ENCODE results near the gene UBAP1.
"Not testable (repeated sequence)": the region's sequence is repeated elsewhere in the genome, so short reads cannot be mapped to it uniquely, and the experiment has no call there.

Gene UBAP1

DNA sequence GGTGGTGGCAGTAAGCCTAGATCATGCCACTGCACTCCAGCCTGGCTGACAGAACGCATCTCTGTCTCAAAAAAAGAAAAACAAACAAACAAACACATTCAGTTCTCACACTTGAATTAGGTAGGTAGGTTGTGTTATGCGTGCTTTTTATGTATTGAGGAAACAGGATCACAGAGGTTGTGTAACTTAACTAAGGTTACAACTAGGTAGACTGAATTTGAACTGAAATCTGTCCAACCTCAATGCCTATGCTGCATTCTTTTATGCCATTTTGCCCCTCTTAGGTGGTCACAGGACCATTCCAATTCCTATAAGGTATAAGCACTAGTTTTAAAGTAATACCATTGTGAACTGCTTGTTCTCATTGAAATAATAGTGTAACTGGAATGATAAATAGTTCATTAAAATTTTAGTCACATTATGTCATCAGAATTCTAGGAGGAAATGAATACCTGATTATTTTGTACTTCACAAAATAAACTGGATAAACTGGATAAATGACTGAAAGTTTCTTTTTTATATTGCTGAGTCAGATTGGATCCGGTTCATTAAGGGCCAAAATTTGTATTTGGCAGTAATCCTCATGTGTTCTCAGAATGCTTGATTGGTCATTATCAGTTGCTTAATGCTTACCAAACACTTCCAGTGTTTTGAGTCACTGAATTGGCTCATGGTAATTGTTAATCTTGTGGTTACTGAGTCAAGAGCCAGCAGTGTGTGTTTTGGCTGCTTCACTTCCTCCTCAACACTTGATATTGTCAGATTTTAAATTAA, 7.1 kb downstream of the UBAP1 start:
- no peak overlapping the region for H3K27ac ChIP-seq (ENCODE audit: low read depth, low read length)

DNA sequence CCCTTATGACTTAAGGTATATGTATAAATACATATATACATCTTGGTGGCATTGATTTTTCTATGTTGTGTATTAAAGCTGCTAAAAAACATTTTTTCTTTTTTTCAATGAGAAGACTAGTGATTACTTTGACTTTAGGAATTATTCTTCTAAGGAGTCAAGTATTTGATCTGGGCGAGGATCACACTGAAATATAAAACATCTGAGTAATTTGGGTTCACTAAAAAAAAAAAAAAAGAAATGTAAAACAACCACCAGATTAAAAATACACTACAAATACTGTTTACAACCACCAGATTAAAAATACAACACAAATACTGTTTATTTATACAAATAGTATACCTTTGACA, 9.0 kb downstream of the UBAP1 start:
- Histone ChIP-seq H3K9ac (ENCODE audit: low read depth, low read length) (no peak overlapping the region), H3K9me3 (ENCODE audit: insufficient read depth, low read depth, low read length) (no peaks in the 10 kb centered on the region), H3K36me3 (ENCODE audit: insufficient read depth, low read length) (peaks cover 8% of the 10 kb centered on the region; the same call in 1 of the 2 replicates), H3K4me3 (ENCODE audit: low read length) (no peak overlapping the region), H3K27ac (ENCODE audit: low read depth, low read length) (no peak overlapping the region), H3K27me3 (ENCODE audit: insufficient read depth, low read length) (no peaks in the 10 kb centered on the region), H3K4me1 (ENCODE audit: insufficient read depth, low read length) (peaks cover 7% of the 10 kb centered on the region)
- 100% methylated on average over 1 of the region's 1 CpG for WGBS

More for the DNA sequence above, 7.1 kb downstream of the UBAP1 start:
- Histone ChIP-seq H3K27me3 (ENCODE audit: insufficient read depth, low read length) (no peaks in the 10 kb centered on the region), H3K4me3 (ENCODE audit: low read length) (no peak overlapping the region), H3K4me1 (ENCODE audit: insufficient read depth, low read length) (peaks cover 1% of the 10 kb centered on the region; the same call in 1 of the 2 replicates), H3K9ac (ENCODE audit: low read depth, low read length) (no peak overlapping the region), H3K36me3 (ENCODE audit: insufficient read depth, low read length) (peaks cover 8% of the 10 kb centered on the region; the same call in 1 of the 2 replicates), H3K9me3 (ENCODE audit: insufficient read depth, low read depth, low read length) (no peaks in the 10 kb centered on the region)
- 88% methylated on average over 2 of the region's 3 CpGs for WGBS

DNA sequence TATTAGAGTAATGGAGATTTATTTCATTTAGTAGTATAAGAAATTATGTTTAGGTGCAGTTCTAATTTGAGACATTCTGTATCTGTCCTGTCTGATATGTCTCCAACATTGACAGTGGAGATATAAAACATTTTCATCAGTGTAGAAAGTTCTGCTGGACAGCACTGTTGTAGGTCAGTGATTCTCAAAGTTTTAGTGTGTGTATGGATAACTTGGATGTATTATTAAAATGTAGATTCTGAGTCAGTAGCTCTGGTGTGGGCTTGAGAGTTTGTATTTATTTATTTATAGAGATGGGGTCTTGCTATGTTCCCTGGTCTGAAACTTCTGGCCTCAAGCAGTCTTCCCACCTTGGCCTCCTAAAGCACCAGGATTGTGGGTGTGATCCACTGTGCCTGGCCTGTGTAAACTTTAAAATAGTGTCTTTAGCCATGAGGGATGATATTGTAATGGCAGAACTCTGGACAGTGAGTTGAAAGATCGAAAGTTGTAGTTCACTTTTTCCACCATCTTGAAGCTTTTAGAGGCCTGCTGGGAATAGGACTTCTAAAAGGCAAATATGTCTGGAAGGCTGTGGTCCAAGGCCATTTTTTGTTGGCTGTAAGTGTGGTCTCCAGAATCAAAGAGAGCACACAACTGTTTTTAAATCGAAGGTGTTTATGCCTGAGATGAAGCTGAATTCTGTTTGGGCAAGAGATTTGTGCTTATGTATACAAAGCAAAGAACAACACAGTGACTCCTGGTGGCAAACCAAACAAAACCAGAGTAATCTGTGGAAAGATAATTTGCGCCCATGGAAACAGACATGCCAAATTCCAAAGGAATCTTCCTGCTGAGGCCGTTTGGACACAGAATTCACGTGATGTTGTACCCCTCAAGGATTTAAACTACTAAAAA, 12.4 kb downstream of the UBAP1 start:
- Histone ChIP-seq H3K4me3 (ENCODE audit: low read length) (no peak overlapping the region), H3K27ac (ENCODE audit: low read depth, low read length) (no peak overlapping the region), H3K9me3 (ENCODE audit: insufficient read depth, low read depth, low read length) (no peaks in the 10 kb centered on the region), H3K27me3 (ENCODE audit: insufficient read depth, low read length) (no peaks in the 10 kb centered on the region), H3K4me1 (ENCODE audit: insufficient read depth, low read length) (peaks cover 7% of the 10 kb centered on the region), H3K9ac (ENCODE audit: low read depth, low read length) (no peak overlapping the region), H3K36me3 (ENCODE audit: insufficient read depth, low read length) (no peaks in the 10 kb centered on the region)
- WGBS, result 80% methylated on average over 5 of the region's 5 CpGs

DNA sequence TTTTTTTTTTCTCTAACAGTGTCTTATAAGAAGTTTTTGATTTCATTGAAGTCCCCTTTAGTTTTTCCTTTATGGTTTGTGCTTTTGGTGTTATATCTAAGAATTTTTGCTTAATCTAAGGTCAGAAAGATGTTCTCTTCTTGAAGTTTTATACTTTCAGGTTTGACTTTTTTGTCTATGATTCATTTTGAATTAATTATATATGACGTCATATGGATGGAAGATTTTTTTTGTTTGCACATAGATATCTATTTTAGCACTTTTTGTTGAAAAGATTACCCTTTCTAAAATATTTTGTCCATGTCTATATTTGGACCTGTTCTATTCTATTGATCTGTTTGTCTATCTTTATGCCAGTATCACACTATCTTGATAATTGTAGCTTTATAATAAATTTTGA, 16.3 kb downstream of the UBAP1 start:
- no peak overlapping the region for H3K9ac ChIP-seq (ENCODE audit: low read depth, low read length)
- no peak overlapping the region for H3K4me3 ChIP-seq (ENCODE audit: low read length)
- no peaks in the 10 kb centered on the region for H3K27me3 ChIP-seq (ENCODE audit: insufficient read depth, low read length)
- H3K9me3 ChIP-seq (ENCODE audit: insufficient read depth, low read depth, low read length), result no peaks in the 10 kb centered on the region
- H3K36me3 ChIP-seq (ENCODE audit: insufficient read depth, low read length), result 0 out of 2 replicates have a peak, but pooled peaks cover 3% of the 10 kb centered on the region
- no CpG with 5 or more reads among the region's 1 CpG for WGBS
- H3K4me1 ChIP-seq (ENCODE audit: insufficient read depth, low read length), result peaks cover 20% of the 10 kb centered on the region
- no peak overlapping the region for H3K27ac ChIP-seq (ENCODE audit: low read depth, low read length)

DNA sequence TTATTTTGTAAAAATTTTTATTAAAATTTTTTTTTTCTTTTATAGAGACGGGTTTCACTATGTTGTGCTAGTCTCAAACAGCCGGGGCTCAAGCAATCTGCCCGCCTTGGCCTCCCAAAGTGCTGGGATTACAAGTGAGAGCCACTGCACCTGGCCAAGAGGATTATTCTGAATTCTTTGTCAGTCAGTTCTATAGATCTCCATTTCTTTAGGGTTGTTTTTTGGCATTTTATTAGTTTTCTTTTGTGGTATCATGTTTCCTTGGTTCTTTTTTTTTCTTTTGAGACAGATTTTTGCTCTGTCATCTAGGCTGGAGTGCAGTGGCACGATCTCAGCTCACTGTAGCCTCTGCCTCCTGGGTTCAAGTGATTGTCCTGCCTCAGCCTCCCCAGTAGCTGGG, 18.4 kb downstream of the UBAP1 start:
- 97% methylated on average over 4 of the region's 4 CpGs for WGBS
- not testable (repeated sequence) for H3K9ac ChIP-seq (ENCODE audit: low read depth, low read length); H3K4me3 ChIP-seq (ENCODE audit: low read length); H3K9me3 ChIP-seq (ENCODE audit: insufficient read depth, low read depth, low read length); H3K27me3 ChIP-seq (ENCODE audit: insufficient read depth, low read length)
- Histone ChIP-seq H3K27ac (ENCODE audit: low read depth, low read length) (peak overlapping the region; percentile 53; the same call in 1 of the 2 replicates), H3K36me3 (ENCODE audit: insufficient read depth, low read length) (peaks cover 11% of the 10 kb centered on the region; the same call in 1 of the 2 replicates), H3K4me1 (ENCODE audit: insufficient read depth, low read length) (peaks cover 13% of the 10 kb centered on the region)

DNA sequence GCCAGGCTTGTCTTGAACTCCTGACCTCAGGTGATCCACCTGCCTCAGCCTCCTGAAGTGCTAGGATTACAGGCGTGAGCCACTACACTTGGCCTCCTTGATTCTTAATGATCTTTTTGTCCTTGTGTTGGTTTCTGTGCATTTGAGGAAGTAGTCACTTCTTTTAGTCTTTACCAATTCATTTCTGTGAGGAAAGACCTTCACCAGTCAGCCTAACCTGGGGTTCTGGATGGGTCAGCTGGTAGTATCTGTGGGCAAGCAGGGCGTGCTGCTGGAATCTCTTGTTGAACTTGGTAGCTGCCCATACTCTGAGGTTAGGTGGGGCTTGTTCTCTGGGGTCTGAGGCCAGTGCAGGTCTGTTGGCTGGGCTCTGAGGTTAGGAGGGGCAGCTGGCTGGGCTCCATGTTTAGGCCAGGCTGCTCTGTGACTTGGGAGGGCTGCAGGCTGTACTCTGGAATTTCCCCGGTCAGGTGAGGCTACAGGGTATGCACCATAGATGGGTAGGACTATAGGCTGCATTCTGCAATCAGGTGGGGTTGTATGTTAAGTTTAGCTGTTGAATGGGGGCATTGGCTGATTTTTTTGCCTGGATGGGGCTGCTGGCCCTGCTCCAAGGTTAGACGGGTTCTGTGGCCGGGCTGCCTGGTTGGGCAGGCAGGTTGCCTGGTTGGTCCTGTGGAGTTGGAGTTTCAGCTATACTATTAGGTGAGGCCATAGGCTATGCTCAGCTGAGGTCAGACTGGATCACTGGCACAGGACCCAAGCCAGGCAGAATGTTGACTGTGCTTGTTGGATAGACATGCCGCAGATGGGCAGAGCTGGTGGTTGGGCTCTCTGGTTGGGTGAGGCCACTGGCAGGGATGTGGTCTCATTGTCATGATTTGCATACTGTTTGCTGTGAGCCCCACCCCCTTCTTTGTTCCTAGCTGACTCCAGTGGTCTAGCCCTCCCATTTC, 19.2 kb downstream of the UBAP1 start:
- Histone ChIP-seq H3K4me1 (ENCODE audit: insufficient read depth, low read length) (peaks cover 13% of the 10 kb centered on the region), H3K27me3 (ENCODE audit: insufficient read depth, low read length) (no peaks in the 10 kb centered on the region), H3K9ac (ENCODE audit: low read depth, low read length) (no peak overlapping the region), H3K27ac (ENCODE audit: low read depth, low read length) (peak overlapping the region; percentile 54), H3K36me3 (ENCODE audit: insufficient read depth, low read length) (peaks cover 11% of the 10 kb centered on the region; the same call in 1 of the 2 replicates), H3K4me3 (ENCODE audit: low read length) (no peak overlapping the region), H3K9me3 (ENCODE audit: insufficient read depth, low read depth, low read length) (no peaks in the 10 kb centered on the region)
- WGBS, result 78% methylated on average over 6 of the region's 6 CpGs

DNA sequence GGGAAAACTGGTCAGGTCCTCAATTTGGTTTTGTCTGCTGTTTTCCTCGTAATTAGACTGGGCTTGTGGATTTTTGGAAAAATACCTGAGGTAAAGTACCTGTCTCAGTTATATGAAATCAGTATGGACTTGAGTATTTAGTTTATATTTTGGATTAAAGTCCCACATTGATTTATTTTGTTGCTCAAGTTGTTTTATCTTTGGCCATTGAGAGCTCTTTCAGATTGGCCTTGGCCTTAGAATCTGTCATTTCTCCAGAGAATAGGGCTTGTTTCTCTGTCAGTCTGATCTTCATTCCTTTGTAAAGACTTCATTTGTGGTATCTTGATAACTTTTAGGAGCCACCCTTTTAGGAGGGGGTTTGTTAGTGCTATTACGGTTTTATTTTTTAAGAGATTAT, 21.2 kb downstream of the UBAP1 start:
- no peaks in the 10 kb centered on the region for H3K9me3 ChIP-seq (ENCODE audit: insufficient read depth, low read depth, low read length)
- no peak overlapping the region for H3K27ac ChIP-seq (ENCODE audit: low read depth, low read length)
- H3K4me3 ChIP-seq (ENCODE audit: low read length), result no peak overlapping the region
- no peaks in the 10 kb centered on the region for H3K27me3 ChIP-seq (ENCODE audit: insufficient read depth, low read length)
- peaks cover 11% of the 10 kb centered on the region; the same call in 1 of the 2 replicates for H3K36me3 ChIP-seq (ENCODE audit: insufficient read depth, low read length)
- no peak overlapping the region for H3K9ac ChIP-seq (ENCODE audit: low read depth, low read length)
- WGBS, result 86% methylated on average over 2 of the region's 2 CpGs
- H3K4me1 ChIP-seq (ENCODE audit: insufficient read depth, low read length), result peaks cover 13% of the 10 kb centered on the region

DNA sequence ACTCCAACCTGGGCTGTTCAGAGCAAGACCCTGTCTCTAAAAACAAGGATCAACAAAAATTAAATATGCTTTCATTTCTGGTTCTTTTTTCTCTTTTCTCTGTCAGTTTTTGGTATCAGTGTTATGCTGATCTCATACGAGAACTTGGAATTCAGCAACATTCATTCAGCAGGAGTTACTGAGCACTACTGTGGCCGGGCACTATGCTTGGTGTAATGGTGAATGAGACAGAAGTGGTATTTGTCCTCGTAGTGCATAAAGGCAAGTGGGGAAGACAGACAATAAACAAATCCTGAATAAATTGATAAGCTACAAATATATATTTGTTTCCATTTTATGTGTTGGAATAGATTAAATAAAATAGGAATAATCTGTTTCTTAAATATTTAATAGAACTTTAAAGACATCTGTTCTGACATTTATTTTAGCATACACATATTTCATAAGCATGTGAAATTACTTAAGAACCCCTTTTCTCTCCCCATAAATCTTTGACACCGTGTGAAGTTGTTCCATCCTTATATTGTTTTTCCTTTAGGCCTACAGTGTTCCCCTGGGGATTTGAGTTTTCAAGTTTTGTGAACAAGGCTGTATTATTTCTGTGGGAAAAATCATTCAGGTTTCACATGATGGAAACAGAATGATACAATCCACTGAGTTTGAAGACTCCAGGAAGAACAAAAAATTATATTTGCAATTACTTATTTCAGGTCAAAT, 24.6 kb downstream of the UBAP1 start:
- WGBS, result 90% methylated on average over 4 of the region's 4 CpGs
- Histone ChIP-seq H3K9me3 (ENCODE audit: insufficient read depth, low read depth, low read length) (no peaks in the 10 kb centered on the region), H3K36me3 (ENCODE audit: insufficient read depth, low read length) (peaks cover 8% of the 10 kb centered on the region; the same call in 1 of the 2 replicates), H3K27me3 (ENCODE audit: insufficient read depth, low read length) (no peaks in the 10 kb centered on the region), H3K27ac (ENCODE audit: low read depth, low read length) (no peak overlapping the region), H3K4me3 (ENCODE audit: low read length) (no peak overlapping the region), H3K9ac (ENCODE audit: low read depth, low read length) (no peak overlapping the region), H3K4me1 (ENCODE audit: insufficient read depth, low read length) (peaks cover 5% of the 10 kb centered on the region; the same call in 1 of the 2 replicates)

DNA sequence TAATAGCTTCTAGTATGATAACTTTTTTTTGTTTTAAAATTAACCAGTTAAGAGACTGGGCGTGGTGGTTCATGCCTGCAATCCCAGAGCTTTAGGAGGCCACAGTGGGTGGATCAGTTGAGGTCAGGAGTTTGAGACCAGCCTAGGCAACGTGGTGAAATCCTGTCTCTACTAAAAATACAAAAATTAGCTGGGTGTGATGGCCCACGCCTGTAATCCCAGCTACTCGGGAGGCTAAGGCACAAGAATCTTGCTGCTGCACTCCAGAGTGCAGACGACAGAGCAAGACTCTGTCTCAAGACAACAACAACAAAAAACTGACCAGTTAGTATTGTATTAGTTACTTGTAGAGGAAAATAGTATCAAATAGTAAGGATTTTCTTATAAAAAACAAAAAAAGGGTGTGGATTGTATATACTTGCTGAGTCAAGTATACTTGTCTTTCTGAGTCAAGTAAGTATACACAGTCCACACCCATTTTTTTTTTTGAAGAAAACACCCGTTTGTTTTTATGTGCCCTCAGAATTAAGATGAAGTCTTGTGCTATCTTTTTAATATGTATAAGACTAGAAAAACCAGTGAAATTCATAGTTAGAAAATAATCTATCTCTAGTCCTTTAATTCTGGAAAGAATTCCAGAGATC, 25.3 kb downstream of the UBAP1 start:
- Histone ChIP-seq H3K4me3 (ENCODE audit: low read length) (no peak overlapping the region), H3K27ac (ENCODE audit: low read depth, low read length) (no peak overlapping the region), H3K36me3 (ENCODE audit: insufficient read depth, low read length) (peaks cover 8% of the 10 kb centered on the region; the same call in 1 of the 2 replicates), H3K4me1 (ENCODE audit: insufficient read depth, low read length) (no peaks in the 10 kb centered on the region), H3K27me3 (ENCODE audit: insufficient read depth, low read length) (no peaks in the 10 kb centered on the region), H3K9me3 (ENCODE audit: insufficient read depth, low read depth, low read length) (no peaks in the 10 kb centered on the region), H3K9ac (ENCODE audit: low read depth, low read length) (no peak overlapping the region)
- WGBS, result 95% methylated on average over 4 of the region's 6 CpGs

DNA sequence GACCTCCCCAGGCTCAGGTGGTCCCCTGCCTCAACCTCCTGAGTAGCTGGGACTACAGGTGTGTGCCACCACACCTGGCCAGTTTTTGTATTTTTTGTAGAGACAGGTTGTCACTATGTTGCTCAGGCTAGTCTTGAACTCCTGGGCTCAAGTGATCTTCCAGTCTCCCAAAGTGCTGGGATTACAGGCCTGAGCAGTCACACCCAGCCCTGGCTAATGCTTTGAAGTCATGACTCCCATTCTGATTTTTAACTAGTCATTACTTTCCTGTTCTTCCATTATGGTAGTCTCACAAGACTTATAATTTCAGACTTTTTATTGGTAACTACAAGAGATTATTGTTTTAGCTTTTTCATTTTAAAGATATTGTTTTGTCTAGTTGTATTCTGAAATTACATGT, 26.3 kb downstream of the UBAP1 start:
- no peak overlapping the region for H3K9ac ChIP-seq (ENCODE audit: low read depth, low read length)
- H3K4me3 ChIP-seq (ENCODE audit: low read length), result no peak overlapping the region
- peaks cover 8% of the 10 kb centered on the region for H3K36me3 ChIP-seq (ENCODE audit: insufficient read depth, low read length)
- H3K27me3 ChIP-seq (ENCODE audit: insufficient read depth, low read length), result no peaks in the 10 kb centered on the region
- no peaks in the 10 kb centered on the region for H3K9me3 ChIP-seq (ENCODE audit: insufficient read depth, low read depth, low read length)
- no peak overlapping the region for H3K27ac ChIP-seq (ENCODE audit: low read depth, low read length)
- no peaks in the 10 kb centered on the region for H3K4me1 ChIP-seq (ENCODE audit: insufficient read depth, low read length)
